Hepatocyte (in vitro differentiated cells): ENCODE data around the gene VWA3A.

Experiments used
- CTCF ChIP-seq: fragments of 200-600 bp; sonication (generic); IDR thresholded peaks from 2 replicates; pipeline ENCODE4 v1.5.1; 2016; ENCODE audit warnings: antibody characterized with exemption, mild to moderate bottlenecking; ENCODE audit not compliant: poor library complexity
- EZH2 ChIP-seq: fragments of 200-600 bp; sonication (generic); IDR thresholded peaks from 2 replicates; pipeline ENCODE4 v1.6.1; 2016; ENCODE audit warnings: antibody characterized with exemption, mild to moderate bottlenecking, borderline replicate concordance
- EZH2phosphoT487 ChIP-seq: fragments of 200-600 bp; sonication (generic); IDR thresholded peaks from one replicate; pipeline ENCODE4 v1.6.1; 2018; ENCODE audit warnings: antibody characterized with exemption, mild to moderate bottlenecking, low read depth, moderate library complexity; ENCODE audit not compliant: unreplicated experiment, severe bottlenecking

- TF ChIP-seq EZH2 (no peak), CTCF (no peak), EZH2phosphoT487 (no peak)
Observed at GRCh38 chr16:22130528-22130927, 38.2 kb downstream of the VWA3A start.
